ENCODE results near the gene WEE2. TPM values are rescaled to one million over a fixed set of nuclear protein-coding genes. Genes with fewer than 3 reads are reported as not detected.
"Not testable (repeated sequence)": the region's sequence is repeated elsewhere in the genome, so short reads cannot be mapped to it uniquely, and the experiment has no call there.

Gene WEE2
- total RNA-seq, 6 experiments from 2014 or later: not detected

GRCh38 chr7:141685285-141686023, 22.7 kb upstream of the WEE2 start:
- H3K4me1 Mint-ChIP-seq (ENCODE audit: low read depth): peaks cover 8% of the 10 kb centered on the region; the same call in 1 of the 2 replicates
- DNase-seq: no peak

GRCh38 chr7:141686074-141686473, 22.1 kb upstream of the WEE2 start:
- H3K9me3 Mint-ChIP-seq: no peaks in the 10 kb centered on the region
- H3K27ac Mint-ChIP-seq: no peak overlapping the region
- H3K27me3 Mint-ChIP-seq (ENCODE audit: insufficient read depth): no peaks in the 10 kb centered on the region
- H3K4me3 Mint-ChIP-seq: no peak overlapping the region
- DNase-seq: no peak
- H3K4me1 Mint-ChIP-seq (ENCODE audit: low read depth): peaks cover 8% of the 10 kb centered on the region; the same call in 1 of the 2 replicates
- TF ChIP-seq, protein P1, sequence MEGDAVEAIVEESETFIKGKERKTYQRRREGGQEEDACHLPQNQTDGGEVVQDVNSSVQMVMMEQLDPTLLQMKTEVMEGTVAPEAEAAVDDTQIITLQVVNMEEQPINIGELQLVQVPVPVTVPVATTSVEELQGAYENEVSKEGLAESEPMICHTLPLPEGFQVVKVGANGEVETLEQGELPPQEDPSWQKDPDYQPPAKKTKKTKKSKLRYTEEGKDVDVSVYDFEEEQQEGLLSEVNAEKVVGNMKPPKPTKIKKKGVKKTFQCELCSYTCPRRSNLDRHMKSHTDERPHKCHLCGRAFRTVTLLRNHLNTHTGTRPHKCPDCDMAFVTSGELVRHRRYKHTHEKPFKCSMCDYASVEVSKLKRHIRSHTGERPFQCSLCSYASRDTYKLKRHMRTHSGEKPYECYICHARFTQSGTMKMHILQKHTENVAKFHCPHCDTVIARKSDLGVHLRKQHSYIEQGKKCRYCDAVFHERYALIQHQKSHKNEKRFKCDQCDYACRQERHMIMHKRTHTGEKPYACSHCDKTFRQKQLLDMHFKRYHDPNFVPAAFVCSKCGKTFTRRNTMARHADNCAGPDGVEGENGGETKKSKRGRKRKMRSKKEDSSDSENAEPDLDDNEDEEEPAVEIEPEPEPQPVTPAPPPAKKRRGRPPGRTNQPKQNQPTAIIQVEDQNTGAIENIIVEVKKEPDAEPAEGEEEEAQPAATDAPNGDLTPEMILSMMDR (IDR thresholded peaks at IDR 0.05): no peak
- H3K36me3 Mint-ChIP-seq (ENCODE audit: low read depth): no peaks in the 10 kb centered on the region

More at GRCh38 chr7:141685285-141686023, 22.7 kb upstream of the WEE2 start:
- H3K27me3 Mint-ChIP-seq (ENCODE audit: insufficient read depth): no peaks in the 10 kb centered on the region
- no peak overlapping the region for H3K27ac Mint-ChIP-seq
- no peak overlapping the region for H3K4me3 Mint-ChIP-seq
- TF ChIP-seq, protein P1 (IDR thresholded peaks at IDR 0.05): no peak
- no peaks in the 10 kb centered on the region for H3K9me3 Mint-ChIP-seq
- no peaks in the 10 kb centered on the region for H3K36me3 Mint-ChIP-seq (ENCODE audit: low read depth)

DNA sequence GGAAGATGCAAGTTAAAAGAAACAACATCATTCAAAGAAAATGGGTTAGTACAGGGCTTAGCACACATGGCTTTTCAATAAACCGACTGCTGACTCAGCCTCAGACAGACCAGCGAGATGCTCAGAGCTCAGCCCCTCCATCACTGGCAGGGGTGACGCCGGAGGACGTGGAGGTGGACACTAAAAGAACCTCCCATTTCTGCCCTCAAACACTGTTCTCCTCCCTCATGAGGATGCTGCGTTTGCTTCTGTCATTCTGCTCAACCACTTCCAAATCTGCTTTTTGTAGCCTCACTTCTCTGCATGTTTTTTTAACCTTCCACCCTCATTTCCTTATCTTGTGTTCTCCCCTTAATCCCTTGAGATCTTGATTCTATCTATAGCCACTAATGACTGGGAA, 21.5 kb upstream of the WEE2 start:
- Mint-ChIP-seq H3K4me3 (no peak overlapping the region), H3K9me3 (no peaks in the 10 kb centered on the region), H3K4me1 (ENCODE audit: low read depth) (peaks cover 8% of the 10 kb centered on the region; the same call in 1 of the 2 replicates), H3K27ac (no peak overlapping the region), H3K27me3 (ENCODE audit: insufficient read depth) (no peaks in the 10 kb centered on the region), H3K36me3 (ENCODE audit: low read depth) (no peaks in the 10 kb centered on the region)
- TF ChIP-seq, protein P1 (IDR thresholded peaks at IDR 0.05): no peak
- DNase-seq: no peak

GRCh38 chr7:141688043-141688442, 20.1 kb upstream of the WEE2 start:
- Mint-ChIP-seq H3K9me3 (no peaks in the 10 kb centered on the region), H3K4me3 (no peak overlapping the region), H3K27ac (no peak overlapping the region), H3K4me1 (ENCODE audit: low read depth) (peaks cover 8% of the 10 kb centered on the region; the same call in 1 of the 2 replicates), H3K27me3 (ENCODE audit: insufficient read depth) (no peaks in the 10 kb centered on the region), H3K36me3 (ENCODE audit: low read depth) (no peaks in the 10 kb centered on the region)
- DNase-seq: no peak
- TF ChIP-seq, protein P1 (IDR thresholded peaks at IDR 0.05): no peak

GRCh38 chr7:141689072-141689825, 18.9 kb upstream of the WEE2 start:
- DNase-seq; H3K27me3 Mint-ChIP-seq (ENCODE audit: insufficient read depth); H3K36me3 Mint-ChIP-seq (ENCODE audit: low read depth); H3K4me3 Mint-ChIP-seq; H3K27ac Mint-ChIP-seq; H3K4me1 Mint-ChIP-seq (ENCODE audit: low read depth); H3K9me3 Mint-ChIP-seq: not testable (repeated sequence)

GRCh38 chr7:141691540-141691939, 16.6 kb upstream of the WEE2 start:
- Mint-ChIP-seq H3K9me3 (no peaks in the 10 kb centered on the region), H3K4me3 (no peak overlapping the region), H3K27ac (no peak overlapping the region), H3K36me3 (ENCODE audit: low read depth) (no peaks in the 10 kb centered on the region), H3K4me1 (ENCODE audit: low read depth) (peaks cover 11% of the 10 kb centered on the region), H3K27me3 (ENCODE audit: insufficient read depth) (no peaks in the 10 kb centered on the region)
- DNase-seq: no peak
- TF ChIP-seq, protein P1 (IDR thresholded peaks at IDR 0.05): no peak
